PFSK-1 (cell line): Measurements from ENCODE around the gene EML1.

Source experiments
- FOXP2 ChIP-seq: optimal IDR thresholded peaks from 2 replicates; pipeline ENCODE3; 2011; ENCODE audit warnings: borderline replicate concordance, control low read depth, inconsistent platforms; ENCODE audit not compliant: insufficient read depth; ENCODE audit errors: extremely low read length, extremely low read depth
- POLR2AphosphoS5 ChIP-seq: IDR thresholded peaks from 2 replicates; pipeline ENCODE4 v1.6.1; 2012; ENCODE audit warnings: low read depth, mild to moderate bottlenecking, control low read depth, low read length, moderate library complexity
- SIN3A ChIP-seq: IDR thresholded peaks from 2 replicates; pipeline ENCODE4 v1.6.1; 2012; ENCODE audit warnings: mild to moderate bottlenecking, low read length, moderate library complexity, borderline replicate concordance; ENCODE audit not compliant: insufficient read depth
- TAF1 ChIP-seq: IDR thresholded peaks from 2 replicates; pipeline ENCODE4 v1.6.1; 2012; ENCODE audit warnings: low read length, control low read depth, borderline replicate concordance; ENCODE audit not compliant: insufficient read depth
- TF ChIP-seq, protein P1 (sequence below), 2 experiments: IDR thresholded peaks; 2 replicates each; pipeline versions ENCODE4 v1.6.1 to v1.8.0; 2011 to 2012; ENCODE audit warnings: low read depth in 2 of 2, low read length in 2 of 2, control low read depth in 1 of 2, inconsistent platforms in 1 of 2, mild to moderate bottlenecking in 1 of 2, moderate library complexity in 1 of 2; ENCODE audit not compliant: insufficient read depth in 1 of 2

- no peak for TF ChIP-seq SIN3A
- TF ChIP-seq POLR2AphosphoS5 = no peak
- TF ChIP-seq TAF1 = no peak
- TF ChIP-seq, protein P1, sequence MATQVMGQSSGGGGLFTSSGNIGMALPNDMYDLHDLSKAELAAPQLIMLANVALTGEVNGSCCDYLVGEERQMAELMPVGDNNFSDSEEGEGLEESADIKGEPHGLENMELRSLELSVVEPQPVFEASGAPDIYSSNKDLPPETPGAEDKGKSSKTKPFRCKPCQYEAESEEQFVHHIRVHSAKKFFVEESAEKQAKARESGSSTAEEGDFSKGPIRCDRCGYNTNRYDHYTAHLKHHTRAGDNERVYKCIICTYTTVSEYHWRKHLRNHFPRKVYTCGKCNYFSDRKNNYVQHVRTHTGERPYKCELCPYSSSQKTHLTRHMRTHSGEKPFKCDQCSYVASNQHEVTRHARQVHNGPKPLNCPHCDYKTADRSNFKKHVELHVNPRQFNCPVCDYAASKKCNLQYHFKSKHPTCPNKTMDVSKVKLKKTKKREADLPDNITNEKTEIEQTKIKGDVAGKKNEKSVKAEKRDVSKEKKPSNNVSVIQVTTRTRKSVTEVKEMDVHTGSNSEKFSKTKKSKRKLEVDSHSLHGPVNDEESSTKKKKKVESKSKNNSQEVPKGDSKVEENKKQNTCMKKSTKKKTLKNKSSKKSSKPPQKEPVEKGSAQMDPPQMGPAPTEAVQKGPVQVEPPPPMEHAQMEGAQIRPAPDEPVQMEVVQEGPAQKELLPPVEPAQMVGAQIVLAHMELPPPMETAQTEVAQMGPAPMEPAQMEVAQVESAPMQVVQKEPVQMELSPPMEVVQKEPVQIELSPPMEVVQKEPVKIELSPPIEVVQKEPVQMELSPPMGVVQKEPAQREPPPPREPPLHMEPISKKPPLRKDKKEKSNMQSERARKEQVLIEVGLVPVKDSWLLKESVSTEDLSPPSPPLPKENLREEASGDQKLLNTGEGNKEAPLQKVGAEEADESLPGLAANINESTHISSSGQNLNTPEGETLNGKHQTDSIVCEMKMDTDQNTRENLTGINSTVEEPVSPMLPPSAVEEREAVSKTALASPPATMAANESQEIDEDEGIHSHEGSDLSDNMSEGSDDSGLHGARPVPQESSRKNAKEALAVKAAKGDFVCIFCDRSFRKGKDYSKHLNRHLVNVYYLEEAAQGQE (IDR thresholded peaks at IDR 0.05; ENCODE audit: insufficient read depth in 1 of 2, low read depth in 2 of 2, low read length in 2 of 2) = no peak
- TF ChIP-seq FOXP2 = no peak
These were observed 2.8 kb upstream of the EML1 start for GRCh38 chr14:99790201-99790977.
